ENCODE data around the gene CCNL2.
A peak's percentile ranks its signal among the peaks of the same experiment; 100 is the strongest.
"Not testable (repeated sequence)": the region's sequence is repeated elsewhere in the genome, so short reads cannot be mapped to it uniquely, and the experiment has no call there.

CCNL2 gene

GRCh38 chr1:1373051-1373814, 25.9 kb downstream of the CCNL2 start:
- Histone ChIP-seq H3K4me1 (ENCODE audit: insufficient read depth, low read length) (no peaks in the 10 kb centered on the region), H3K27me3 (ENCODE audit: insufficient read depth, low read length) (no peaks in the 10 kb centered on the region), H3K27ac (ENCODE audit: low read length) (no peak overlapping the region), H3K36me3 (ENCODE audit: insufficient read depth, low read depth, low read length) (peaks cover 10% of the 10 kb centered on the region; the same call in 1 of the 2 replicates), H3K9ac (ENCODE audit: low read depth, low read length) (no peak overlapping the region), H3K4me3 (ENCODE audit: low read length) (peak overlapping the region; percentile 87; the same call in 1 of the 2 replicates), H3K9me3 (ENCODE audit: insufficient read depth, low read depth, low read length) (no peaks in the 10 kb centered on the region)

- Histone ChIP-seq H3K27me3 (ENCODE audit: insufficient read depth, low read length) (no peaks in the 10 kb centered on the region), H3K27ac (ENCODE audit: low read length) (no peak overlapping the region), H3K4me1 (ENCODE audit: insufficient read depth, low read length) (no peaks in the 10 kb centered on the region), H3K36me3 (ENCODE audit: insufficient read depth, low read depth, low read length) (peaks cover 10% of the 10 kb centered on the region; the same call in 1 of the 2 replicates), H3K4me3 (ENCODE audit: low read length) (no peak overlapping the region), H3K9ac (ENCODE audit: low read depth, low read length) (no peak overlapping the region), H3K9me3 (ENCODE audit: insufficient read depth, low read depth, low read length) (peaks cover 3% of the 10 kb centered on the region)
These were observed 27.1 kb downstream of the CCNL2 start for GRCh38 chr1:1371746-1372711.

GRCh38 chr1:1371364-1371745, 27.8 kb downstream of the CCNL2 start:
- Histone ChIP-seq H3K27ac (ENCODE audit: low read length) (no peak overlapping the region), H3K4me3 (ENCODE audit: low read length) (no peak overlapping the region), H3K4me1 (ENCODE audit: insufficient read depth, low read length) (no peaks in the 10 kb centered on the region), H3K27me3 (ENCODE audit: insufficient read depth, low read length) (no peaks in the 10 kb centered on the region), H3K9me3 (ENCODE audit: insufficient read depth, low read depth, low read length) (peaks cover 10% of the 10 kb centered on the region), H3K9ac (ENCODE audit: low read depth, low read length) (no peak overlapping the region), H3K36me3 (ENCODE audit: insufficient read depth, low read depth, low read length) (peaks cover 10% of the 10 kb centered on the region; the same call in 1 of the 2 replicates)

- H3K9ac ChIP-seq (ENCODE audit: low read depth, low read length), result no peak overlapping the region
- H3K4me1 ChIP-seq (ENCODE audit: insufficient read depth, low read length), result no peaks in the 10 kb centered on the region
- H3K36me3 ChIP-seq (ENCODE audit: insufficient read depth, low read depth, low read length), result peaks cover 10% of the 10 kb centered on the region; the same call in 1 of the 2 replicates
- H3K4me3 ChIP-seq (ENCODE audit: low read length), result no peak overlapping the region
- H3K9me3 ChIP-seq (ENCODE audit: insufficient read depth, low read depth, low read length), result peaks cover 15% of the 10 kb centered on the region
- no peaks in the 10 kb centered on the region for H3K27me3 ChIP-seq (ENCODE audit: insufficient read depth, low read length)
- H3K27ac ChIP-seq (ENCODE audit: low read length), result no peak overlapping the region
These were observed 28.3 kb downstream of the CCNL2 start for GRCh38 chr1:1370771-1371300.

GRCh38 chr1:1370094-1370493, 29.0 kb downstream of the CCNL2 start:
- H3K4me3 ChIP-seq (ENCODE audit: low read length); H3K27ac ChIP-seq (ENCODE audit: low read length); H3K9ac ChIP-seq (ENCODE audit: low read depth, low read length): not testable (repeated sequence)

GRCh38 chr1:1367315-1367714, 31.8 kb downstream of the CCNL2 start:
- peaks cover 17% of the 10 kb centered on the region for H3K9me3 ChIP-seq (ENCODE audit: insufficient read depth, low read depth, low read length)
- H3K27me3 ChIP-seq (ENCODE audit: insufficient read depth, low read length), result no peaks in the 10 kb centered on the region
- H3K36me3 ChIP-seq (ENCODE audit: insufficient read depth, low read depth, low read length), result no peaks in the 10 kb centered on the region
- no peak overlapping the region for H3K27ac ChIP-seq (ENCODE audit: low read length)
- no peak overlapping the region for H3K9ac ChIP-seq (ENCODE audit: low read depth, low read length)
- no peaks in the 10 kb centered on the region for H3K4me1 ChIP-seq (ENCODE audit: insufficient read depth, low read length)
- no peak overlapping the region for H3K4me3 ChIP-seq (ENCODE audit: low read length)

More at GRCh38 chr1:1370094-1370493, 29.0 kb downstream of the CCNL2 start:
- H3K4me1 ChIP-seq (ENCODE audit: insufficient read depth, low read length); H3K27me3 ChIP-seq (ENCODE audit: insufficient read depth, low read length): not testable (repeated sequence)
- H3K36me3 ChIP-seq (ENCODE audit: insufficient read depth, low read depth, low read length), result peaks cover 10% of the 10 kb centered on the region; the same call in 1 of the 2 replicates
- peaks cover 17% of the 10 kb centered on the region for H3K9me3 ChIP-seq (ENCODE audit: insufficient read depth, low read depth, low read length)

GRCh38 chr1:1366699-1367066, 32.5 kb downstream of the CCNL2 start:
- no peaks in the 10 kb centered on the region for H3K27me3 ChIP-seq (ENCODE audit: insufficient read depth, low read length)

GRCh38 chr1:1365875-1366698, 33.0 kb downstream of the CCNL2 start:
- Histone ChIP-seq H3K4me3 (ENCODE audit: low read length) (no peak overlapping the region), H3K9me3 (ENCODE audit: insufficient read depth, low read depth, low read length) (peaks cover 17% of the 10 kb centered on the region), H3K27ac (ENCODE audit: low read length) (no peak overlapping the region)

More at GRCh38 chr1:1366699-1367066, 32.5 kb downstream of the CCNL2 start:
- H3K27ac ChIP-seq (ENCODE audit: low read length), result no peak overlapping the region
- no peak overlapping the region for H3K4me3 ChIP-seq (ENCODE audit: low read length)
- H3K9me3 ChIP-seq (ENCODE audit: insufficient read depth, low read depth, low read length), result peaks cover 17% of the 10 kb centered on the region
- H3K36me3 ChIP-seq (ENCODE audit: insufficient read depth, low read depth, low read length), result no peaks in the 10 kb centered on the region
- no peak overlapping the region for H3K9ac ChIP-seq (ENCODE audit: low read depth, low read length)
- peaks cover 2% of the 10 kb centered on the region; the same call in 1 of the 2 replicates for H3K4me1 ChIP-seq (ENCODE audit: insufficient read depth, low read length)

GRCh38 chr1:1364266-1364665, 34.9 kb downstream of the CCNL2 start:
- Histone ChIP-seq H3K4me1 (ENCODE audit: insufficient read depth, low read length) (peaks cover 6% of the 10 kb centered on the region), H3K36me3 (ENCODE audit: insufficient read depth, low read depth, low read length) (no peaks in the 10 kb centered on the region), H3K9ac (ENCODE audit: low read depth, low read length) (no peak overlapping the region), H3K27me3 (ENCODE audit: insufficient read depth, low read length) (no peaks in the 10 kb centered on the region), H3K9me3 (ENCODE audit: insufficient read depth, low read depth, low read length) (peaks cover 17% of the 10 kb centered on the region), H3K27ac (ENCODE audit: low read length) (no peak overlapping the region), H3K4me3 (ENCODE audit: low read length) (no peak overlapping the region)

More at GRCh38 chr1:1365875-1366698, 33.0 kb downstream of the CCNL2 start:
- Histone ChIP-seq H3K9ac (ENCODE audit: low read depth, low read length) (no peak overlapping the region), H3K36me3 (ENCODE audit: insufficient read depth, low read depth, low read length) (no peaks in the 10 kb centered on the region), H3K27me3 (ENCODE audit: insufficient read depth, low read length) (no peaks in the 10 kb centered on the region), H3K4me1 (ENCODE audit: insufficient read depth, low read length) (peaks cover 2% of the 10 kb centered on the region; the same call in 1 of the 2 replicates)

- Histone ChIP-seq H3K9ac (ENCODE audit: low read depth, low read length) (no peak overlapping the region), H3K9me3 (ENCODE audit: insufficient read depth, low read depth, low read length) (peaks cover 13% of the 10 kb centered on the region), H3K27ac (ENCODE audit: low read length) (no peak overlapping the region)
These were observed 37.1 kb downstream of the CCNL2 start for GRCh38 chr1:1361982-1362423.

More at GRCh38 chr1:1361982-1362423, 37.1 kb downstream of the CCNL2 start:
- Histone ChIP-seq H3K4me1 (ENCODE audit: insufficient read depth, low read length) (peaks cover 16% of the 10 kb centered on the region), H3K36me3 (ENCODE audit: insufficient read depth, low read depth, low read length) (no peaks in the 10 kb centered on the region), H3K27me3 (ENCODE audit: insufficient read depth, low read length) (no peaks in the 10 kb centered on the region), H3K4me3 (ENCODE audit: low read length) (no peak overlapping the region)
